Keratinocyte (primary cell): ENCODE data around the gene KIAA1217. TPM values are rescaled to one million over a fixed set of nuclear protein-coding genes. Genes with fewer than 3 reads are reported as not detected.

ENCODE experiments used
- DNase-seq: peaks from one replicate; pipeline ENCODE4 v3.0.0-alpha.2; 2011; ENCODE audit warnings: low read depth, missing footprints, low spot score
- FAIRE-seq: peaks from 2 replicates; lab custom pipeline; 2011; peaks lifted over from hg19 to GRCh38; lab: Jason Lieb, UNC
- H2AFZ ChIP-seq: 2 replicates; pipeline ENCODE4 v1.6.0; 2012; ENCODE audit warnings: low read length, control low read depth, inconsistent platforms; ENCODE audit not compliant: control insufficient read depth
- H3K27ac ChIP-seq: 2 replicates; pipeline ENCODE4 v1.5.1; 2011; ENCODE audit warnings: low read length; ENCODE audit not compliant: control insufficient read depth, insufficient read depth
- H3K27me3 ChIP-seq: 3 replicates; pipeline ENCODE4 v1.6.0; 2011; ENCODE audit warnings: low read length; ENCODE audit not compliant: control insufficient read depth, insufficient read depth; ENCODE audit errors: extremely low read depth
- H3K36me3 ChIP-seq, 2 experiments: 2 replicates in 1 of 2; 3 replicates in 1 of 2; pipeline ENCODE4 v1.5.1; 2011; ENCODE audit warnings: low read length in 2 of 2, mild to moderate bottlenecking in 1 of 2; ENCODE audit not compliant: control insufficient read depth in 2 of 2, insufficient read depth in 2 of 2; ENCODE audit errors: extremely low read depth in 1 of 2
- H3K4me1 ChIP-seq: 3 replicates; pipeline ENCODE4 v1.5.1; 2011; ENCODE audit warnings: low read length; ENCODE audit not compliant: control insufficient read depth, insufficient read depth; ENCODE audit errors: extremely low read depth
- H3K4me2 ChIP-seq: 3 replicates; pipeline ENCODE4 v1.6.0; 2011; ENCODE audit warnings: low read depth, low read length; ENCODE audit not compliant: control insufficient read depth, insufficient read depth; ENCODE audit errors: extremely low read depth
- H3K4me3 ChIP-seq, 3 experiments: fragments of 200-600 bp in 1 of 3; sonication (generic) in 1 of 3; 2 replicates in 2 of 3; 3 replicates in 1 of 3; pipeline ENCODE4 v1.5.1; 2011 to 2016; ENCODE audit warnings: low read length in 3 of 3, mild to moderate bottlenecking in 3 of 3, control low read depth in 2 of 3, inconsistent platforms in 1 of 3, low read depth in 1 of 3, mixed read lengths in 1 of 3, mixed run types in 1 of 3, moderate library complexity in 1 of 3; ENCODE audit not compliant: control insufficient read depth in 2 of 3, insufficient read depth in 2 of 3; ENCODE audit errors: extremely low read depth in 1 of 3
- H3K79me2 ChIP-seq: 2 replicates; pipeline ENCODE4 v1.6.0; 2012; ENCODE audit warnings: low read length; ENCODE audit not compliant: control insufficient read depth, insufficient read depth
- H3K9ac ChIP-seq: 3 replicates; pipeline ENCODE4 v1.6.0; 2011; ENCODE audit warnings: low read length; ENCODE audit not compliant: control insufficient read depth, insufficient read depth; ENCODE audit errors: extremely low read depth
- H3K9me1 ChIP-seq: 3 replicates; pipeline ENCODE4 v1.6.0; 2011; ENCODE audit warnings: low read length; ENCODE audit not compliant: control insufficient read depth, insufficient read depth; ENCODE audit errors: extremely low read depth
- H3K9me3 ChIP-seq: 2 replicates; pipeline ENCODE4 v1.5.1; 2012; ENCODE audit warnings: low read depth, low read length; ENCODE audit not compliant: control insufficient read depth
- H4K20me1 ChIP-seq: 3 replicates; pipeline ENCODE4 v1.6.0; 2011; ENCODE audit warnings: low read length; ENCODE audit not compliant: control insufficient read depth, insufficient read depth; ENCODE audit errors: extremely low read depth
- EZH2 ChIP-seq: IDR thresholded peaks from one replicate; pipeline ENCODE4 v1.6.1; 2012; ENCODE audit warnings: inconsistent platforms, mild to moderate bottlenecking, low read length, moderate library complexity
- dilution Hi-C: fragments of 300-500 bp; cut with MboI; formaldehyde crosslinking; loops from one replicate; pipeline ENCODE4 v1.7.0; 2020; ENCODE audit warnings: low sequenced_read_pairs; ENCODE audit not compliant: extremely low pct_ligation_motif_present
- polyA plus RNA-seq, 5 experiments: library from polyadenylated mRNA; depleted of rRNA in 3 of 5; stranded (reverse) in 3 of 5; stranded (forward) in 1 of 5; unstranded in 1 of 5; fragments of >200 nt; gene quantifications; 1 replicate in 1 of 5; 2 replicates in 3 of 5; 3 replicates in 1 of 5; pipeline versions ENCODE4 v1.2.1 to v1.2.3, GENCODE V29; 2011 to 2012; ENCODE audit warnings: missing spikeins in 2 of 5, low read depth in 1 of 5, low replicate concordance in 1 of 5
- TF ChIP-seq, protein P1 (sequence below), 3 experiments: IDR thresholded peaks in 1 of 3; conservative IDR thresholded peaks in 1 of 3; optimal IDR thresholded peaks in 1 of 3; 2 replicates in 2 of 3; 3 replicates in 1 of 3; pipeline versions ENCODE3 to v1.5.1; 2011; ENCODE audit warnings: low read length in 3 of 3, mild to moderate bottlenecking in 3 of 3, moderate library complexity in 2 of 3, control low read depth in 1 of 3, inconsistent platforms in 1 of 3; ENCODE audit not compliant: insufficient read depth in 2 of 3; ENCODE audit errors: extremely low read depth in 1 of 3

KIAA1217 gene
- polyA plus RNA-seq, 1 donor (not counting 4 experiments of a cell fraction or from before 2014, with no cell fraction given): 10.4 TPM

DNA sequence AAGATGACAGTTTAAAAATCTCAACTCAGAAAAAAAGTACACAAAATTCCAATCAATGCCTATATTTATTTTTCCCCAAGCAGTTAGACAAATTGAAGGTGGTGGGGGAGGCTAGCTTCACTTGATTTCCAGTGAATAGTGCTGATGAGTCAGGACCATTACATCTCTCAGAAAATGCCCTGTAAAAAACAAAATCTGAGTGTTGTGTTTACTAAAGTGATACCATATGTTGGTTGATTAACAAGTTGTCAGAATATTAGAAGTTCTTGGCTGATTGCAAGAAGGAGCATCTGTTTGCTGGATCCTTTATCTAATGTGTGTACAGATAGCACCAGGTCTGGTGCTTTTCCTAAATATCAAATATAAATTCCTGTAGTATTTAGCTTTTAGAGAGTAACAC, 31.3 kb upstream of the KIAA1217 start:
- FAIRE-seq (no peak), DNase-seq (no peak)
- no peaks in the 10 kb centered on the region for H3K9me1 ChIP-seq
- no peak overlapping the region for H3K27ac ChIP-seq
- H4K20me1 ChIP-seq: no peaks in the 10 kb centered on the region
- no peaks in the 10 kb centered on the region for H3K9me3 ChIP-seq
- no peak overlapping the region for H3K4me2 ChIP-seq
- peaks cover 8% of the 10 kb centered on the region for H3K4me1 ChIP-seq
- no peaks in the 10 kb centered on the region for H3K36me3 ChIP-seq
- no peak overlapping the region for H3K9ac ChIP-seq
- H2AFZ ChIP-seq: no peak overlapping the region
- H3K4me3 ChIP-seq: no peak overlapping the region
- dilution Hi-C loops: no loop called here
- no peaks in the 10 kb centered on the region for H3K27me3 ChIP-seq
- no peaks in the 10 kb centered on the region for H3K79me2 ChIP-seq
- TF ChIP-seq, protein P1, sequence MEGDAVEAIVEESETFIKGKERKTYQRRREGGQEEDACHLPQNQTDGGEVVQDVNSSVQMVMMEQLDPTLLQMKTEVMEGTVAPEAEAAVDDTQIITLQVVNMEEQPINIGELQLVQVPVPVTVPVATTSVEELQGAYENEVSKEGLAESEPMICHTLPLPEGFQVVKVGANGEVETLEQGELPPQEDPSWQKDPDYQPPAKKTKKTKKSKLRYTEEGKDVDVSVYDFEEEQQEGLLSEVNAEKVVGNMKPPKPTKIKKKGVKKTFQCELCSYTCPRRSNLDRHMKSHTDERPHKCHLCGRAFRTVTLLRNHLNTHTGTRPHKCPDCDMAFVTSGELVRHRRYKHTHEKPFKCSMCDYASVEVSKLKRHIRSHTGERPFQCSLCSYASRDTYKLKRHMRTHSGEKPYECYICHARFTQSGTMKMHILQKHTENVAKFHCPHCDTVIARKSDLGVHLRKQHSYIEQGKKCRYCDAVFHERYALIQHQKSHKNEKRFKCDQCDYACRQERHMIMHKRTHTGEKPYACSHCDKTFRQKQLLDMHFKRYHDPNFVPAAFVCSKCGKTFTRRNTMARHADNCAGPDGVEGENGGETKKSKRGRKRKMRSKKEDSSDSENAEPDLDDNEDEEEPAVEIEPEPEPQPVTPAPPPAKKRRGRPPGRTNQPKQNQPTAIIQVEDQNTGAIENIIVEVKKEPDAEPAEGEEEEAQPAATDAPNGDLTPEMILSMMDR (optimal IDR thresholded peaks at IDR 0.05 in 1 of 3, IDR thresholded peaks at IDR 0.05 in 1 of 3, conservative IDR thresholded peaks at IDR 0.05 in 1 of 3; ENCODE audit: extremely low read depth in 1 of 3, insufficient read depth in 2 of 3, low read length in 3 of 3): no peak
- TF ChIP-seq EZH2: no peak

DNA sequence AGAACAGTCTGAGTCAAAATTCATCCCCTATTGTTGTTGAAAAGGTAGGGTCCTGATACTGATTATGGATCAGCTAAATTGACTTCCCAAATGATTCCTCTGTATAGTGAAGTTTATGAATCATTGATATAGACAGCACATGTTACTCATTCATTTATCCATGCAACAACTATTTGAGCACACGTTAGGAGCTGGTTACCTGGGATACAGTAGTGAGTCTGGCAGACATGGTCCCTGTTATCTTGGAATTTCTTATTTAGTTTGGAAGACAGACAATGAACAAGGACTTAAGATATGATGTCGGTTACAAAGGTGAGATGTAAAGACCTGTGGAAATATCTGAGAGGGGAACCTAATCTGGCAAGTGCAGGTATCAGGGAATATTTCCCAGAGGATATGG, 28.0 kb upstream of the KIAA1217 start:
- Histone ChIP-seq H3K4me1 (no peaks in the 10 kb centered on the region), H3K36me3 (no peaks in the 10 kb centered on the region), H3K79me2 (no peaks in the 10 kb centered on the region), H3K27me3 (peaks cover 4% of the 10 kb centered on the region), H4K20me1 (no peaks in the 10 kb centered on the region), H3K4me2 (no peak overlapping the region), H3K9ac (no peak overlapping the region), H3K27ac (no peak overlapping the region), H3K9me1 (no peaks in the 10 kb centered on the region), H3K4me3 (no peak overlapping the region), H3K9me3 (no peaks in the 10 kb centered on the region), H2AFZ (no peak overlapping the region)
- no peak for TF ChIP-seq EZH2
- TF ChIP-seq, protein P1 (optimal IDR thresholded peaks at IDR 0.05 in 1 of 3, IDR thresholded peaks at IDR 0.05 in 1 of 3, conservative IDR thresholded peaks at IDR 0.05 in 1 of 3; ENCODE audit: extremely low read depth in 1 of 3, insufficient read depth in 2 of 3, low read length in 3 of 3): no peak
- dilution Hi-C loops: no loop called here
- DNase-seq (no peak), FAIRE-seq (no peak)
